Renal pelvis (tissue), 4 donors: ENCODE results near the gene CTNNBIP1. TPM values are rescaled to one million over a fixed set of nuclear protein-coding genes. Genes with fewer than 3 reads are reported as not detected.
A peak's percentile ranks its signal among the peaks of the same experiment; 100 is the strongest.

Source experiments
- DNase-seq: peaks from one replicate; pipeline ENCODE4 v3.0.0-alpha.2; 2013
- polyA plus RNA-seq, 3 donors: library from polyadenylated mRNA; unstranded; fragments of 120-200 nt; gene quantifications; one replicate each; pipeline ENCODE4 v1.2.1, GENCODE V29; 2013; ENCODE audit not compliant: insufficient read length in 3 of 3

CTNNBIP1 gene
- polyA plus RNA-seq, 3 donors: 29.0 to 37.8 (median 33.4) TPM

GRCh38 chr1:9883585-9884449, 26.3 kb downstream of the CTNNBIP1 start:
- DNase-seq: no peak

DNA sequence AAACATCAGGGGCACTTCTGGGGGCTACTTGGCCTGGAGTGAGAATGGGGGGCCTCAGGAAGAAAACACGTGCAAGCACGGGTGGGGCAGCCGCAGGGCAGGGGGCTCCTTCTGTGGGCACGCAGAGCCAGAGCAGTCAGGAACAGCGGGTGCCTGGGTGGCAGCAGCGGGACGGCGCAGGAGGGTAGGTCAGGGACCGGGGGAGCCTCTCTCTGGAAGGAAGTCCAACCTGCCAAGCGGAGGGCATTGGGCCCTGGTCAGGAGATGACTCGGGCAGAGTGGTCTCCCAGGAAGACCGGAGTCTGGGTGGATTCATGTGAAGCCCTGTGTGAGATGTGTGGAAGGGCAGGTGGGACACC, 27.1 kb downstream of the CTNNBIP1 start:
- no peak for DNase-seq

DNA sequence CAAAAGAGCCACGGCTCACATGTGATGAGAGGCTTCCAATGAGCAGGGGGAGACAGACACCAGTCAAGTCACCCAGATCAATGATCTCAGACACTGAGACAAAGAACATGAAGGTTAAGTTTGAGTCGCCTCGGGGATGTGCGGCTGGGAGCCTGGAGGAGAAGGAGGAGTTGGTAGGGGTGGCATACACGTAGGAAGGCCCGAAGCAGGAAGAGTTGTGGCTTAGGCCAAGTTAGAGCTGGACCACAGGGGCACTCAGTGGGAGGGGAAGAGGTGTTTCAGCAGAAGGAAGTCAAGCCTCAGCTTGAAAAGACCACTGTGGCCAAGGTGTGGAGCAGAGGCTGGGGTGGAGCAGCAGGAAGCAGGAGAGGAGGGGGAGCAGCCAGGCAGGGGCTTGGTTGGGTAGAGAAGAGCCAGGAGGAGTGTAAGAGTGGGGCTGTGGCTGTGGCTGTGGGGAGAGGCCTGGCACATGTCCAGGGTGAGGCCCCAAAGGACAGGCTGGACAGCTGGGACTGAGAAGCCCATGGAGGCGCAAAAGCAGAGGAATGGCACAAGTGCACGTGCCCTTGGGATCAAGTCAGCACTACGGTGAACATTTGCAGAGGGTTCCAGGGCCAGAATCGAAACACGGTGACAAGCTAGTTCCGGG, 27.6 kb downstream of the CTNNBIP1 start:
- DNase-seq: no peak

- no peak for DNase-seq
These were observed 28.2 kb downstream of the CTNNBIP1 start for GRCh38 chr1:9881838-9882249.

- DNase-seq: no peak
These were observed 31.7 kb downstream of the CTNNBIP1 start for GRCh38 chr1:9878404-9878803.

- DNase-seq: no peak
These were observed 32.1 kb downstream of the CTNNBIP1 start for GRCh38 chr1:9877962-9878361.

DNA sequence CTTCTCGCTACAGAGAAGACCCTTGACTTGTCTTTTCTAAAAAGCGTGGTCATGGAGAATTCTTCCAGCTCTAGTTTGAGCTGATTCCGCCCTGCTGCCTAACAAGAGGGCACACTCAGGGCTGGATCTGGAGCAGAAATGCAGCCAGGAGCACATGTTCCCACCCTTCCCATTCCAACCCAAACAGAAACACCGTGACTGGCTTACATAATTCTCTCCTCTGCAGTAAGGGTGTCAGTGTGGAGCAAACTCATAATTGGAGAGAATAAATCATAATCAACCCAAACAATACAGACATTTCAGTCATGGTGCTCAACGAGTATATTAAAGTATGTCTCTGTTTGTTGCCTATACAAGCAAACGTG, 34.5 kb downstream of the CTNNBIP1 start:
- DNase-seq: no peak

- DNase-seq: peak; percentile 72
These were observed 35.0 kb downstream of the CTNNBIP1 start for GRCh38 chr1:9874959-9875635.

- DNase-seq: no peak
These were observed 35.7 kb downstream of the CTNNBIP1 start for GRCh38 chr1:9874412-9874811.

DNA sequence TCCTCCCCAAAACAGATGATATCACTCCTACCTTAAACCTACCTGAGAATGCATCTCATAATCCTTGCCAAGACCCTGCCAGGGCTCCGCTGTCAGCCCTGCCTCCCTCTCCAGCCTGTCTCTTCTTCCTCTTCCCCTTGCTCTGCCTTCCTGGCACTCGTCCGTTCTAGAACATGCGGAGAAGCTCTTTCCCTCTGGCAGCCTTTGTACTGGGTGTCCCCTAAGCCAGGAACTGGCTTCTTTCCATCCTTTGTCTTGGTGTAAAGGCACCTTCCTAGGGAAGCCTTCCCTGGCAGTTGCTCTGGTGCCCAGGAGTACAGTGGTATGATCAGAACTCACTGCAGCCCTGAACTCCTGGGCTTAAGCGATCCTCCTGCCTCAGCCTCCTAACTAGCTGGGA, 36.1 kb downstream of the CTNNBIP1 start:
- no peak for DNase-seq

DNA sequence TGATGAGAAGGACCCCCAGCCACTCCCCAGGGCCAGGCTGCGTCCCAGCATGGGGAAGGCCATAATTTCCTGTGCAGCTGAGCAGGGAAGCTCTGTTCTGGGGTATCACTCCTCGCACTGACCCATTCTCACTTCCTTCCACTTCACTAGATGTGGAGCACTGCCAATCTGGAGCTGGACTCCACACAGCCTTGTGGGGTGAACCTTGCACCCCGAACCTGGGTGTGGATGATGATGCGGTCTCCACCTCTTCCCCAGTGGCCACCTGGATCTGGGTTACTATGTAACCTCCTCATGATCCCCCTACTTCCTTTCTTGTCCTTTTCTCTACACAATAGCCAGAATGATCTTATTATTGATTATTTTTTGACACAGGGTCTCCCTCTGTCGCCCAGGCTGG, 36.7 kb downstream of the CTNNBIP1 start:
- DNase-seq: no peak

- DNase-seq: no peak
These were observed 37.5 kb downstream of the CTNNBIP1 start for GRCh38 chr1:9872430-9873165.

GRCh38 chr1:9871707-9872425, 38.2 kb downstream of the CTNNBIP1 start:
- no peak for DNase-seq

DNA sequence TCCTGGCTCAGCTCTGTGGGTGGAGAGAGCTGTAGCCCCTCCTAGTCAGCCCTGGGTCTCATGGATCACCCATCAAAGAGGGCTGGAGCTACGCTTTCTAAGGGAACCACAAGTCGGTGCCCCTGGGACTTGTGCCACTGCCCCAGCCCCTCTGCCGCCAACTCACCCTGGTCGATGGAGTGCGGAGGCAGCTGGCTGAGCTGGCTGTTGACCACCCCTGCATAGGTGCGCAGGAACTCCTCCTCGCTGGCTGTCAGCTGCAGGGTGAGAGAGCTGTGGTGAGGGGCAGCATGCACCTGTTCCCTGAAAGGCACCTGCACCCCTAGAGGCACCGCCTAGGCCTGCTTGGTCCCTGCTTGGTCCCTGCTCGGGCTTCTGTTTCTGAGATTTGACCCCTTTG, 39.0 kb downstream of the CTNNBIP1 start:
- DNase-seq: no peak

GRCh38 chr1:9870572-9870971, 39.5 kb downstream of the CTNNBIP1 start:
- DNase-seq: no peak

- DNase-seq: no peak
These were observed 40.2 kb downstream of the CTNNBIP1 start for GRCh38 chr1:9869831-9870251.

DNA sequence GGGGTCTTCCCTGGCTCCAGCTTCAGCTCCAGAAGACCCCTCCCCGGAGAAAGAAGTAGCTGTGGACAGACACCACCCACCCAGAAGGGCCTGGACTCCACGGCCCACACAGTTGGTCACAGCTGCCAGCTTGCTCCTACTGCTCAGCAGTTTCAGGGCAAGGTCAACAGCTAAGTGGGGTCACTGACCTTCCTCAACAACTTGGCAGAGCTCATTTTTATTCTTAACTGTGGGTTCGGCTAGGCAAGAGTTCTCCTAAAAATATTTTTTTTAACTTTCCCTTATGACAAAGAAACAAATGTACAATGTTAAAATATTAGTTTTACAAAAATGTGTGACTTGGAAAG, 41.9 kb downstream of the CTNNBIP1 start:
- DNase-seq: no peak

- DNase-seq: peak; percentile 54
These were observed 42.4 kb downstream of the CTNNBIP1 start for GRCh38 chr1:9867408-9868243.

DNA sequence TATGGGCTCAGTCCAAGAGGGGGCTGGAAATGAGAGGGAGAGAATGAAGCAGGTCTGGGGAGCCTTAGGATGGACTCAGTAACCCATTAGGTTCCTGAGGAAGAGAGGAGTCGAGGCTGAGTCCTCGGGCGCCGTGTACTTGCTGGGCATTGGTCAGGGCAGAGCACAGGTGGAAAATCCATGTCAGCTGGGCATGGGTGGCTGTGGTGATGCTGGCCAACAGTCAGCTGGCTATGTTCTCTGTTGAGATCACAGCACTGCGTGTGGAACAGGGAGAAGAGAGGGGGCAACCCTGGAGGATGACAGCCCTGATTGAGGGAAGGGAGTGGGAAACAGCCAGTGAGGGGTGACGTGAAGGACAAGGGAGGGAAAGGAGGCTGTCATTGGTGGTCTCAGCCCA, 43.2 kb downstream of the CTNNBIP1 start:
- no peak for DNase-seq

DNA sequence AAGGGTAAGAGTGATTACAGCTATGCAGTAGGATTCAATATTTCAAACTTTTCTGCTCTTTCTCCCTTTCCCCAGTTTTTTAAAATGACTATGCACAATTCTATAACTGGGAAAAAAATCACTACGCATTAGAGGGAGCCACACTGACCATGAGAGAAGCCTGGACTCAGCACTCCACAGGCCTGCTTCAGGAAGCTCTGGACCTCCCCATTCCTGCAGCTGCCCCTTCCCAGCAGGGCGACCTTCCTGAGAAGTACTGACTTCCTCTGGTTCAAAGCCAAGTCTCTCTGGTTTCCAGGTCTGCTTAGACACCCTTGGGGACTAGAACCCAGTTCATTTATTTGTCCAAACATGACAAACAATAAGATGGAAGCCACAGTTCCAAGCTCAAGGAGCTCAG, 44.3 kb downstream of the CTNNBIP1 start:
- DNase-seq: no peak

DNA sequence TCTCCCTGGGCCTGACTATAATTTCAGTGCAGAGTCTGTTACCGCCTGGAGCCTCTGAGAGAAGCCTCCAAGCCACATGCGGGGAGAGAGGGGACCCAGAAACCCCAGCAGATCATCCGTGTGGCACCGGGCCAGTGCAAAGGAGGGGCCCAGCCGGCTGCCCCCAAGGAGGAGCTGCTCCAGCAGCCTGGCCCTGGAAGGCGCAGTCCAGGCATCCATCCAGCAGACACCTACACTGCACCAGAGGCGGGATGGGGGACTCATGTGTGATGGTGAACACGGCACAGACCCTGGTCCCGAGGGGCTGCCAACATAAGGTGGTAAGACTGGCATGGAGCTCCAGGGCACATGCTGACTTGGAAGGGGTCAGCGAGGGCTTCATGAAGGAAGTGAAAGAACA, 46.7 kb downstream of the CTNNBIP1 start:
- no peak for DNase-seq
